GM18951 (cell line): Measurements from ENCODE around the gene RAI1.

Experiments
- POLR2A ChIP-seq: IDR thresholded peaks from 4 replicates; pipeline ENCODE4 v1.6.1; 2011; ENCODE audit warnings: mild to moderate bottlenecking; ENCODE audit not compliant: insufficient read length, insufficient read depth; ENCODE audit errors: extremely low read depth
- in situ Hi-C: fragments of 300-500 bp; cut with MboI; formaldehyde crosslinking; loops from one replicate; pipeline ENCODE4 v1.12.0; 2022; ENCODE audit warnings: low sequenced_read_pairs, mixed read lengths, inconsistent platforms; ENCODE audit not compliant: unreplicated experiment

Gene RAI1

DNA sequence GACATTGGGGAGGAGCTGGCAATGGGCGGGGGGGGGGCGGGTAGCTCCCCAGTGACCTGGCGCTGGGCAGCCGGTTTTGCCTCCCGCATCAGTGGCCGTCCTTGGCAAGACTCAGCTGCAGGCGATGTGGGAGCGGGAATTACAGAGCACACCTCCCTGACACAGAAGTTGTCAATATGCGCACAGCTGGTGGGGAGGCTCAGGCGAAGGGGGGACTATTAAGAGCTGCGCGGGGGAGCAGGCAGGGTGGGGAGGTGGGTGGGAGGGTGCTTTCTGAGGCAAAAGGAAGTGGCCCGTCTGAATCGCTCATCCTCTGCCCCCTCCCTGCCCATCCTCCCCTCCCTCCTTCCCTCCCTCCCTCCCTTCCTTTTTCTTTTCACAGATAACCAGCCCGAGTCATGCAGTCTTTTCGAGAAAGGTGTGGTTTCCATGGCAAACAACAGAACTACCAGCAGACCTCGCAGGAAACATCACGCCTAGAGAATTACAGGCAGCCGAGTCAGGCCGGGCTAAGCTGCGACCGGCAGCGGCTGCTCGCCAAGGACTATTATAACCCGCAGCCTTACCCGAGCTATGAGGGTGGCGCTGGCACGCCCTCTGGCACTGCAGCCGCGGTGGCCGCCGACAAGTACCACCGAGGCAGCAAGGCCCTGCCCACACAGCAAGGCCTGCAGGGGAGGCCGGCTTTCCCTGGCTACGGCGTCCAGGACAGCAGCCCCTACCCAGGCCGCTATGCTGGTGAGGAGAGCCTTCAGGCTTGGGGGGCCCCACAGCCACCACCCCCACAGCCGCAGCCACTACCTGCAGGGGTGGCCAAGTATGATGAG, 111.5 kb downstream of the RAI1 start:
- in situ Hi-C loops, result no loop called here
- no peak for TF ChIP-seq POLR2A

GRCh38 chr17:17793378-17794214, 112.3 kb downstream of the RAI1 start:
- in situ Hi-C loops, result no loop called here
- no peak for TF ChIP-seq POLR2A

GRCh38 chr17:17794382-17794781, 113.1 kb downstream of the RAI1 start:
- in situ Hi-C loops, result no loop called here
- no peak for TF ChIP-seq POLR2A

DNA sequence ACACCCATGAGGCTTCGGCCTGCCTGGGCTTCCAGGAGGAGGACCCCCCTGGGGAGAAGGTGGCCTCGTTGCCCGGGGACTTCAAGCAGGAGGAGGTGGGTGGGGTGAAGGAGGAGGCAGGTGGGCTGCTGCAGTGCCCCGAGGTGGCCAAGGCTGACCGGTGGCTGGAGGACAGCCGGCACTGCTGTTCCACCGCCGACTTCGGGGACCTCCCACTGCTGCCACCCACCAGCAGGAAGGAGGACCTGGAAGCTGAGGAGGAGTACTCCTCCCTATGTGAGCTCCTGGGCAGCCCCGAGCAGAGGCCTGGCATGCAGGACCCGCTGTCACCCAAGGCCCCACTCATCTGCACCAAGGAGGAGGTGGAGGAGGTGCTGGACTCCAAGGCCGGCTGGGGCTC, 114.0 kb downstream of the RAI1 start:
- TF ChIP-seq POLR2A, result no peak
- in situ Hi-C loops, result no loop called here

DNA sequence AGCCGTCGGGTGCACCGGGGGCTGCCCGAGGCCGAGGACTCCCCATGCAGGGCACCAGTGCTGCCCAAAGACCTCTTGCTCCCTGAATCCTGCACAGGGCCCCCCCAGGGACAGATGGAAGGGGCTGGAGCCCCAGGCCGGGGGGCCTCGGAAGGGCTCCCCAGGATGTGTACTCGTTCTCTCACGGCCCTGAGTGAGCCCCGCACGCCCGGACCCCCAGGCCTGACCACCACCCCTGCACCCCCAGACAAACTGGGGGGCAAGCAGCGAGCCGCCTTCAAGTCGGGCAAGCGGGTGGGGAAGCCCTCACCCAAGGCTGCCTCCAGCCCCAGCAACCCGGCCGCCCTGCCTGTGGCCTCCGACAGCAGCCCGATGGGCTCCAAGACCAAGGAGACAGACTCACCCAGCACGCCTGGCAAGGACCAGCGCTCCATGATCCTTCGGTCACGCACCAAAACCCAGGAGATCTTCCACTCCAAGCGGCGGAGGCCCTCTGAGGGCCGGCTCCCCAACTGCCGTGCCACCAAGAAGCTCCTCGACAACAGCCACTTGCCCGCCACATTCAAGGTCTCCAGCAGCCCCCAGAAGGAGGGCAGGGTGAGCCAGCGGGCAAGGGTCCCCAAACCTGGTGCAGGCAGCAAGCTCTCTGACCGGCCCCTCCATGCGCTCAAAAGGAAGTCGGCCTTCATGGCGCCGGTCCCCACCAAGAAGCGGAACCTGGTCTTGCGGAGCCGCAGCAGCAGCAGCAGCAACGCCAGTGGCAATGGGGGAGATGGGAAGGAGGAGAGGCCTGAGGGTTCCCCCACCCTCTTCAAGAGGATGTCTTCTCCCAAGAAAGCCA, 114.9 kb downstream of the RAI1 start:
- no peak for TF ChIP-seq POLR2A

GRCh38 chr17:17796787-17797061, 115.5 kb downstream of the RAI1 start:
- TF ChIP-seq POLR2A, result no peak
- in situ Hi-C loops, result no loop called here

More for the DNA sequence above, 114.9 kb downstream of the RAI1 start:
- in situ Hi-C loops, result no loop called here

DNA sequence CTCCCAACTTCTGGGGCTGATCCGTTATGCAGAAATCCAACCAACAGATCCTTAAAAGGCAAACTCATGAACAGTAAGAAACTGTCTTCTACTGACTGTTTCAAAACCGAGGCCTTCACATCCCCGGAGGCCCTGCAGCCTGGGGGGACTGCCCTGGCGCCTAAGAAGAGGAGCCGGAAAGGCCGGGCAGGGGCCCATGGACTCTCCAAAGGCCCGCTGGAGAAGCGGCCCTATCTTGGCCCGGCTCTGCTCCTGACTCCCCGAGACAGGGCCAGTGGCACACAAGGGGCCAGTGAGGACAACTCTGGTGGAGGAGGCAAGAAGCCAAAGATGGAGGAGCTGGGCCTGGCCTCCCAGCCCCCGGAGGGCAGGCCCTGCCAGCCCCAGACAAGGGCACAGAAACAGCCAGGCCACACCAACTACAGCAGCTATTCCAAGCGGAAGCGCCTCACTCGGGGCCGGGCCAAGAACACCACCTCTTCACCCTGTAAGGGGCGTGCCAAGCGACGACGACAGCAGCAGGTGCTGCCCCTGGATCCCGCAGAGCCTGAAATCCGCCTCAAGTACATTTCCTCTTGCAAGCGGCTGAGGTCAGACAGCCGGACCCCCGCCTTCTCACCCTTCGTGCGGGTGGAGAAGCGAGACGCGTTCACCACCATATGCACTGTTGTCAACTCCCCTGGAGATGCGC, 116.0 kb downstream of the RAI1 start:
- peak; percentile 15 for TF ChIP-seq POLR2A

DNA sequence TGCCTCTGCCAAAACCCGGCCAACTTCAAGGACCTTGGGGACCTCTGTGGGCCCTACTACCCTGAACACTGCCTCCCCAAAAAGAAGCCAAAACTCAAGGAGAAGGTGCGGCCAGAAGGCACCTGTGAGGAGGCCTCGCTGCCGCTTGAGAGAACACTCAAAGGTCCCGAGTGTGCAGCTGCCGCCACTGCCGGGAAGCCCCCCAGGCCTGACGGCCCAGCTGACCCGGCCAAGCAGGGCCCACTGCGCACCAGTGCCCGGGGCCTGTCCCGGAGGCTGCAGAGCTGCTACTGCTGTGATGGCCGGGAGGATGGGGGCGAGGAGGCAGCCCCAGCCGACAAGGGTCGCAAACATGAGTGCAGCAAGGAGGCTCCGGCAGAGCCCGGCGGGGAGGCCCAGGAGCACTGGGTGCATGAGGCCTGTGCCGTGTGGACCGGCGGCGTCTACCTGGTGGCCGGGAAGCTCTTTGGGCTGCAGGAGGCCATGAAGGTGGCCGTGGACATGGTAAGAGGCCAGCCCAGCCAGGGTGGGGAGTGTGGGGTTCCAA, 116.8 kb downstream of the RAI1 start:
- no peak for TF ChIP-seq POLR2A
- in situ Hi-C loops, result no loop called here

More for the DNA sequence above, 116.0 kb downstream of the RAI1 start:
- in situ Hi-C loops, result no loop called here

GRCh38 chr17:17798573-17799255, 117.5 kb downstream of the RAI1 start:
- in situ Hi-C loops, result no loop called here
- TF ChIP-seq POLR2A, result no peak

DNA sequence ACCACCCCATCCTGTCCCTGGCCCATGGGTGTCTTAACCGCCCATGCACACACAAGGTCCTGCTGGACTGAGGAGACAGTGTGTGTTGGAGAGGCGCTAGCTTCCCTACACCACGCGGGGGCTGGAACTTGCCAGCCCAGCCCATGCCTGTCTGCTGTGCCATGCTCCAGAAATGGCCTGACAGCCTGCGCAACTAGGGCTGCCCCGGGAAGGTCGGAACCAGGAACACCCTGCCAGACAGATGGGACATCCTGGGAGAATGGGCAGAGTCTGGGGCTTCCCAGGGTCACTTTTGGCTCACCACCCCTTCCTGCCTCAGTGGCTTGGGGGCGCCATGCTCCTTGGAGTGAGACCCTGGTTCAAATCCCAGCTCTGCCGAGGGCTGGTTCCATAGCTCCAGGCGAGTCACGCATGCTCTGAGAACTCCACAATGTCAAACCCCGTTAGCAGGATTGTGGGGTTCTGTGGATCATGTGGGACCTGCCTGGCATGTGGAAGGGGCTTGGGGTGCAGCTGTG, 119.3 kb downstream of the RAI1 start:
- TF ChIP-seq POLR2A, result no peak
- in situ Hi-C loops, result no loop called here

DNA sequence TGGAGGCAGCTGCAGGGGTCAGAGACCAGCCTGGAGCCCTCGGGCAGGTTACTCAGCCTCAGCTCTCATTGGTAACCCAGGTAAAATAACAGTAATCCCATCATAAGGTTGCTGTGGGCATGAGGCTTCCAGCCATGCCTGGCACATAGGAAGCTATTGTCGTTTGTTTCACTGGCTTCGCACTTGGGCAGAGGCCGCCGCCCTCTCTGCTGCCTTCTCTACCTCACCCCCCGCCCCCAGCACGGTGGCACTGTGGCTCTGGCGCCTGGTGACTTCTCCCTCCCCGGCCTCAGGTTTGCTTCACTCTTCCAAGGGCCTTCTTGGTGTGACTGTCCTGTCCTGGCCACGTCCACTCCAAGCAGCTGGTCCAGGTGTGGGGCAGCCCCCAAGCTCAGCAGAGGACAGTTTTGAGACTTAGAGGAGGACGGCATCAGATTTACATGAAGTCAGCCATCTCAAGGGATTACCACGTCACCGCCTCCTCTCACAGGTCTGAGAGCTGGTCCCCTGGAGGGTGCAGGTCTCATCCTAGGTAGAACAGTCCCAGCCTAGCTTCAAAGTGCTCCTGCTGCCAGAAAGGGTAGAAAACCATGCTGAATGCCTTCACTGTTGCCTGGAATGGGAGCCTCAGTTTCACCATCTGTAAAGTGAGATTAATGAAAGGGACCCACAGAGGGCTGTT, 120.7 kb downstream of the RAI1 start:
- in situ Hi-C loops, result no loop called here
- no peak for TF ChIP-seq POLR2A
